Measurements from ENCODE around the gene TLK1. TPM values are rescaled to one million over a fixed set of nuclear protein-coding genes. Genes with fewer than 3 reads are reported as not detected.

Gene TLK1
- total RNA-seq, 1 experiment from 2014 or later = 12.9 TPM

- DNase-seq (ENCODE audit: low read depth, low spot score) = no peak
- in situ Hi-C loops (cut with HindIII; ENCODE audit: low pct_unique_long_range_greater_than_20kb, low sequenced_read_pairs) = no loop called here
These were observed 103.1 kb downstream of the TLK1 start for GRCh38 chr2:171057575-171057974.

- in situ Hi-C loops (cut with HindIII; ENCODE audit: low pct_unique_long_range_greater_than_20kb, low sequenced_read_pairs) = no loop called here
- no peak for DNase-seq (ENCODE audit: low read depth, low spot score)
These were observed 104.4 kb downstream of the TLK1 start for GRCh38 chr2:171056307-171056706.

GRCh38 chr2:171049691-171050090 is 111.0 kb downstream of the TLK1 start:
- in situ Hi-C loops (cut with HindIII; ENCODE audit: low pct_unique_long_range_greater_than_20kb, low sequenced_read_pairs) = no loop called here
- DNase-seq (ENCODE audit: low read depth, low spot score) = no peak

- in situ Hi-C loops (cut with HindIII; ENCODE audit: low pct_unique_long_range_greater_than_20kb, low sequenced_read_pairs) = no loop called here
- no peak for DNase-seq (ENCODE audit: low read depth, low spot score)
These were observed 114.6 kb downstream of the TLK1 start for GRCh38 chr2:171046048-171046560.

- DNase-seq (ENCODE audit: low read depth, low spot score) = no peak
- in situ Hi-C loops (cut with HindIII; ENCODE audit: low pct_unique_long_range_greater_than_20kb, low sequenced_read_pairs) = no loop called here
These were observed 116.3 kb downstream of the TLK1 start for GRCh38 chr2:171044416-171044815.

- no peak for DNase-seq (ENCODE audit: low read depth, low spot score)
- in situ Hi-C loops (cut with HindIII; ENCODE audit: low pct_unique_long_range_greater_than_20kb, low sequenced_read_pairs) = no loop called here
These were observed 118.3 kb downstream of the TLK1 start for GRCh38 chr2:171042253-171042969.

- no peak for DNase-seq (ENCODE audit: low read depth, low spot score)
- in situ Hi-C loops (cut with HindIII; ENCODE audit: low pct_unique_long_range_greater_than_20kb, low sequenced_read_pairs) = no loop called here
These were observed 124.2 kb downstream of the TLK1 start for GRCh38 chr2:171036532-171036931.

- DNase-seq (ENCODE audit: low read depth, low spot score) = peak; percentile 3
- in situ Hi-C loops (cut with HindIII; ENCODE audit: low pct_unique_long_range_greater_than_20kb, low sequenced_read_pairs) = no loop called here
These were observed 126.4 kb downstream of the TLK1 start for GRCh38 chr2:171034315-171034714.

GRCh38 chr2:171025214-171025613 is 135.5 kb downstream of the TLK1 start:
- no peak for DNase-seq (ENCODE audit: low read depth, low spot score)

GRCh38 chr2:171018522-171018921 is 142.2 kb downstream of the TLK1 start:
- in situ Hi-C loops (cut with HindIII; ENCODE audit: low pct_unique_long_range_greater_than_20kb, low sequenced_read_pairs) = no loop called here
- DNase-seq (ENCODE audit: low read depth, low spot score) = no peak

More at GRCh38 chr2:171025214-171025613, 135.5 kb downstream of the TLK1 start:
- in situ Hi-C loops (cut with HindIII; ENCODE audit: low pct_unique_long_range_greater_than_20kb, low sequenced_read_pairs) = no loop called here

GRCh38 chr2:171016125-171016524 is 144.6 kb downstream of the TLK1 start:
- no peak for DNase-seq (ENCODE audit: low read depth, low spot score)
- in situ Hi-C loops (cut with HindIII; ENCODE audit: low pct_unique_long_range_greater_than_20kb, low sequenced_read_pairs) = no loop called here

- DNase-seq (ENCODE audit: low read depth, low spot score) = no peak
- in situ Hi-C loops (cut with HindIII; ENCODE audit: low pct_unique_long_range_greater_than_20kb, low sequenced_read_pairs) = no loop called here
These were observed 146.8 kb downstream of the TLK1 start for GRCh38 chr2:171013851-171014250.

- DNase-seq (ENCODE audit: low read depth, low spot score) = no peak
- in situ Hi-C loops (cut with HindIII; ENCODE audit: low pct_unique_long_range_greater_than_20kb, low sequenced_read_pairs) = no loop called here
These were observed 151.3 kb downstream of the TLK1 start for GRCh38 chr2:171009386-171009785.

GRCh38 chr2:171008550-171009205 is 152.0 kb downstream of the TLK1 start:
- in situ Hi-C loops (cut with HindIII; ENCODE audit: low pct_unique_long_range_greater_than_20kb, low sequenced_read_pairs) = no loop called here
- peak; percentile 49 for DNase-seq (ENCODE audit: low read depth, low spot score)

GRCh38 chr2:171004833-171005232 is 155.9 kb downstream of the TLK1 start:
- in situ Hi-C loops (cut with HindIII; ENCODE audit: low pct_unique_long_range_greater_than_20kb, low sequenced_read_pairs) = no loop called here
- no peak for DNase-seq (ENCODE audit: low read depth, low spot score)

- in situ Hi-C loops (cut with HindIII; ENCODE audit: low pct_unique_long_range_greater_than_20kb, low sequenced_read_pairs) = no loop called here
- peak; percentile 83 for DNase-seq (ENCODE audit: low read depth, low spot score)
These were observed 156.3 kb downstream of the TLK1 start for GRCh38 chr2:171004363-171004762.

- in situ Hi-C loops (cut with HindIII; ENCODE audit: low pct_unique_long_range_greater_than_20kb, low sequenced_read_pairs) = no loop called here
- DNase-seq (ENCODE audit: low read depth, low spot score) = no peak
These were observed 161.0 kb downstream of the TLK1 start for GRCh38 chr2:170999654-171000053.

GRCh38 chr2:170997893-170998597 is 162.6 kb downstream of the TLK1 start:
- in situ Hi-C loops (cut with HindIII; ENCODE audit: low pct_unique_long_range_greater_than_20kb, low sequenced_read_pairs) = no loop called here
- no peak for DNase-seq (ENCODE audit: low read depth, low spot score)
